K562 (cell line): Measurements from ENCODE around the gene SART3. TPM values are rescaled to one million over a fixed set of nuclear protein-coding genes. Genes with fewer than 3 reads are reported as not detected.

Experiments
- BACH1 ChIP-seq: fragments of 200-800 bp; sonication (Bioruptor generic); IDR thresholded peaks from 2 replicates; pipeline ENCODE4 v1.6.1; 2016; ENCODE audit warnings: missing genetic modification characterization, missing compliant biosample characterization
- C11orf30 ChIP-seq: fragments of 450-650 bp; IDR thresholded peaks from 2 replicates; pipeline ENCODE4 v1.6.1; 2016; ENCODE audit warnings: low read depth, mild to moderate bottlenecking
- CBX3 ChIP-seq, 2 experiments: IDR thresholded peaks; 1 replicate in 1 of 2; 2 replicates in 1 of 2; pipeline ENCODE4 v1.6.1; 2012; ENCODE audit warnings: inconsistent platforms in 2 of 2, low read length in 2 of 2, borderline replicate concordance in 1 of 2, control low read depth in 1 of 2
- DDX20 ChIP-seq: fragments of 450-650 bp; IDR thresholded peaks from 2 replicates; pipeline ENCODE4 v1.6.1; 2016; ENCODE audit warnings: missing genetic modification characterization, low read depth, mild to moderate bottlenecking, missing compliant biosample characterization, moderate library complexity
- GABPA ChIP-seq: fragments of 200-800 bp; sonication (Bioruptor generic); conservative IDR thresholded peaks from 2 replicates; pipeline ENCODE4 v1.6.1; 2016; ENCODE audit warnings: low read depth, missing genetic modification characterization, missing compliant biosample characterization
- HES1 ChIP-seq: fragments of 450-650 bp; IDR thresholded peaks from 2 replicates; pipeline ENCODE4 v1.6.1; 2016; ENCODE audit warnings: low read depth, mild to moderate bottlenecking, moderate library complexity
- KAT7 ChIP-seq: sonication (generic); formaldehyde crosslinking; IDR thresholded peaks from 2 replicates; pipeline ENCODE4 v1.8.0; 2022; ENCODE audit warnings: missing genetic modification reagents, mild to moderate bottlenecking, borderline replicate concordance
- KLF1 ChIP-seq: fragments of 450-650 bp; IDR thresholded peaks from 2 replicates; pipeline ENCODE4 v1.6.1; 2016; ENCODE audit warnings: missing genetic modification characterization, missing compliant biosample characterization
- MEF2D ChIP-seq: conservative IDR thresholded peaks from 2 replicates; pipeline ENCODE4 v1.6.1; 2016; ENCODE audit warnings: low read depth, missing genetic modification characterization, missing compliant biosample characterization
- PBX2 ChIP-seq, 2 experiments: IDR thresholded peaks in 1 of 2; conservative IDR thresholded peaks in 1 of 2; 2 replicates each; pipeline ENCODE4 v1.6.1; 2016; ENCODE audit warnings: low read depth in 2 of 2, mild to moderate bottlenecking in 1 of 2, missing compliant biosample characterization in 1 of 2, missing genetic modification characterization in 1 of 2, moderate library complexity in 1 of 2
- RBFOX2 ChIP-seq: fragments of 200-400 bp; formaldehyde crosslinking; IDR thresholded peaks from 2 replicates; pipeline ENCODE4 v1.6.1; 2017; ENCODE audit warnings: low read depth, mild to moderate bottlenecking, low read length, moderate library complexity
- SMARCA4 ChIP-seq: fragments of 450-650 bp; IDR thresholded peaks from 2 replicates; pipeline ENCODE4 v1.6.1; 2016
- XRCC5 ChIP-seq: fragments of 200-400 bp; formaldehyde crosslinking; IDR thresholded peaks from 2 replicates; pipeline ENCODE4 v1.6.1; 2017; ENCODE audit warnings: low read depth, mild to moderate bottlenecking, low read length
- ZBTB17 ChIP-seq: fragments of 450-650 bp; formaldehyde crosslinking; IDR thresholded peaks from 2 replicates; pipeline ENCODE4 v1.4.0; 2020; ENCODE audit warnings: mild to moderate bottlenecking
- ZNF165 ChIP-seq: fragments of 250-450 bp; sonication (Bioruptor Pico); IDR thresholded peaks from 2 replicates; pipeline ENCODE4 v1.4.0; 2020; ENCODE audit warnings: borderline replicate concordance
- ZNF212 ChIP-seq: fragments of 450-650 bp; formaldehyde crosslinking; IDR thresholded peaks from 2 replicates; pipeline ENCODE4 v1.4.0; 2020; ENCODE audit warnings: mild to moderate bottlenecking
- ZNF444 ChIP-seq: fragments of 250-450 bp; sonication (Bioruptor Pico); IDR thresholded peaks from 2 replicates; pipeline ENCODE4 v1.4.0; 2020; ENCODE audit warnings: mild to moderate bottlenecking, moderate library complexity
- ZNF780A ChIP-seq: fragments of 250-450 bp; sonication (Bioruptor Pico); IDR thresholded peaks from 2 replicates; pipeline ENCODE4 v1.5.0; 2021; ENCODE audit warnings: mild to moderate bottlenecking
- polyA plus RNA-seq, 8 experiments: library from polyadenylated mRNA; depleted of rRNA in 4 of 8; stranded (reverse) in 5 of 8; unstranded in 3 of 8; fragments of >200 nt; fragmentation: Nextera tagmentation in 2 of 8; fragmentation: Illumina TruSeq in 1 of 8; extraction: Ambion mirVana in 2 of 8; extraction: Trizol in 1 of 8; gene quantifications; 2 replicates each; pipeline versions ENCODE4 v1.2.1 to v1.2.3, GENCODE V29; 2011 to 2014; ENCODE audit warnings: inconsistent platforms in 1 of 8, missing spikeins in 1 of 8
- total RNA-seq, 7 experiments: library from RNA; depleted of rRNA in 6 of 7; stranded (reverse); fragments of >200 nt in 6 of 7; fragmentation: Illumina TruSeq in 2 of 7; extraction: Trizol in 2 of 7; gene quantifications; 2 replicates each; pipeline versions ENCODE4 v1.2.1 to v1.2.3, GENCODE V29; 2011 to 2021; ENCODE audit warnings: low replicate concordance in 1 of 7
- TF ChIP-seq, protein P1 (sequence below): fragments of 450-650 bp; formaldehyde crosslinking; IDR thresholded peaks from 2 replicates; pipeline ENCODE4 v1.4.0; 2020; ENCODE audit warnings: mild to moderate bottlenecking, moderate library complexity
- TF ChIP-seq, protein P2 (sequence below): fragments of 450-650 bp; IDR thresholded peaks from 2 replicates; pipeline ENCODE4 v1.6.1; 2018; ENCODE audit warnings: mild to moderate bottlenecking, low read depth; ENCODE audit not compliant: partially characterized antibody

The SART3 gene
- total and polyA plus RNA-seq, 9 of the 15 experiments (the other 6 are each of a cell fraction or from before 2014, with no cell fraction given): 8.9 to 167 (median 56.7) TPM

DNA sequence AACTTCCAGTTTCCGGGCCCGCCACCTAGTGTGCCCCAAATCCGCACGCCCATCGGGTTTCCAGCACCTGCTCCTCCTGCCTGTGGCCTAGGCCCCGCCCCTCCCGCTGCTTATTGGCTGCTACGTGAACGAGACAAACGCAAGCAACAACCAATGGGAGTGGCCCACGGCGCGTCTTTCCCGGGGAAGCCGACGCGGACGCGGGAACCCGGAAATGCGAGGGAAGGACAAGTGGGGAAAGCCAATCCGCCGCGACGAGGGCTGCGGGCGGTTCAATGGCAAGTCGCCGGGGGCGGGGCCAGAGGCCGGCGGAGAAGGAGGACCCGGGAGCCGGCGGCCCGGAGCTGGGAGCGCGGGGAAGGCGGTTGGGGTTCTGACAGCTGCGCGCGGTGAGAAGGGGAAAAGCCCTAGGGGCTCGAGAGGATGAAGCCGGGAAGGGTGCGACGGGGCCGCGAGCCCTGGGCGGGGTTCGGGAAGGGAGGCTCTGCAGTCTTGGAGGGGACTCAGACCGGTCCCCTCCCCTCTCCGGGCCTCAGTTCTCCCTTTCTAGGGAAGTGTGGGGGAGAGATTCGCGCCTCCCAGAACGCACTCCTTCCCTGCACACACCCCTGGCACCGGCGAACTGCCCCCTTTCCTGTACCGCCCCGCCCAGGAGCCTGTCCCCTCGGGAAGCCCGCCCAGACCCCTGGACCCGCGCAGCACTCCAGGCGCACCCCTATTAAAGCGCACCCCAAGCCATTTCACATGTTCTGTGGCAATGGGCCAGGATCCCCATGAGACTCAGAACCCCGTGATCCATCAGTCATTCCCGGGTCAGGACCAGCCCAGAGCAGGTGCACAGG, 45.8 kb downstream of the SART3 start, which contains the start of gene FICD (continued):
- no peak for TF ChIP-seq ZNF780A (CRISPR knock-in tag)
- TF ChIP-seq GABPA (tag): peak; percentile 90
- no peak for TF ChIP-seq ZNF444 (CRISPR knock-in tag)
- TF ChIP-seq KLF1 (tag): no peak
- TF ChIP-seq MEF2D: no peak
- peak; percentile 81 for TF ChIP-seq PBX2 (CRISPR knock-in tag; IDR thresholded peaks at IDR 0.05; ENCODE audit: low read depth)
- peak; percentile 97 for TF ChIP-seq PBX2 (tag; conservative IDR thresholded peaks at IDR 0.05; ENCODE audit: low read depth)
- TF ChIP-seq HES1: no peak
- TF ChIP-seq KAT7 (CRISPR knock-in tag): no peak
- TF ChIP-seq DDX20 (tag): no peak
- no peak for TF ChIP-seq BACH1
- TF ChIP-seq, protein P1, sequence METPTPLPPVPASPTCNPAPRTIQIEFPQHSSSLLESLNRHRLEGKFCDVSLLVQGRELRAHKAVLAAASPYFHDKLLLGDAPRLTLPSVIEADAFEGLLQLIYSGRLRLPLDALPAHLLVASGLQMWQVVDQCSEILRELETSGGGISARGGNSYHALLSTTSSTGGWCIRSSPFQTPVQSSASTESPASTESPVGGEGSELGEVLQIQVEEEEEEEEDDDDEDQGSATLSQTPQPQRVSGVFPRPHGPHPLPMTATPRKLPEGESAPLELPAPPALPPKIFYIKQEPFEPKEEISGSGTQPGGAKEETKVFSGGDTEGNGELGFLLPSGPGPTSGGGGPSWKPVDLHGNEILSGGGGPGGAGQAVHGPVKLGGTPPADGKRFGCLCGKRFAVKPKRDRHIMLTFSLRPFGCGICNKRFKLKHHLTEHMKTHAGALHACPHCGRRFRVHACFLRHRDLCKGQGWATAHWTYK (CRISPR knock-in tag): no peak
- TF ChIP-seq ZNF165: no peak
- no peak for TF ChIP-seq XRCC5
- no peak for TF ChIP-seq ZBTB17
- no peak for TF ChIP-seq C11orf30
- TF ChIP-seq, protein P2, sequence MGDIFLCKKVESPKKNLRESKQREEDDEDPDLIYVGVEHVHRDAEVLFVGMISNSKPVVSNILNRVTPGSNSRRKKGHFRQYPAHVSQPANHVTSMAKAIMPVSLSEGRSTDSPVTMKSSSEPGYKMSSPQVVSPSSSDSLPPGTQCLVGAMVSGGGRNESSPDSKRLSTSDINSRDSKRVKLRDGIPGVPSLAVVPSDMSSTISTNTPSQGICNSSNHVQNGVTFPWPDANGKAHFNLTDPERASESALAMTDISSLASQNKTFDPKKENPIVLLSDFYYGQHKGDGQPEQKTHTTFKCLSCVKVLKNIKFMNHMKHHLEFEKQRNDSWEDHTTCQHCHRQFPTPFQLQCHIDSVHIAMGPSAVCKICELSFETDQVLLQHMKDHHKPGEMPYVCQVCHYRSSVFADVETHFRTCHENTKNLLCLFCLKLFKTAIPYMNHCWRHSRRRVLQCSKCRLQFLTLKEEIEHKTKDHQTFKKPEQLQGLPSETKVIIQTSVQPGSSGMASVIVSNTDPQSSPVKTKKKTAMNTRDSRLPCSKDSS: no peak
- no peak for TF ChIP-seq ZNF212
- TF ChIP-seq SMARCA4: no peak
- no peak for TF ChIP-seq CBX3 (IDR thresholded peaks at IDR 0.05; ENCODE audit: borderline replicate concordance in 1 of 2, low read length in 2 of 2)
- peak; percentile 93 for TF ChIP-seq RBFOX2
